SH-SY5Y (cell line): ENCODE data around the gene SORCS1.

Experiments used
- GATA2 ChIP-seq: IDR thresholded peaks from 2 replicates; pipeline ENCODE4 v1.6.1; 2011; ENCODE audit warnings: mild to moderate bottlenecking, low read depth, low read length
- GATA3 ChIP-seq: IDR thresholded peaks from 2 replicates; pipeline ENCODE4 v1.6.1; 2011; ENCODE audit warnings: low read depth, mild to moderate bottlenecking, low read length, moderate library complexity

DNA sequence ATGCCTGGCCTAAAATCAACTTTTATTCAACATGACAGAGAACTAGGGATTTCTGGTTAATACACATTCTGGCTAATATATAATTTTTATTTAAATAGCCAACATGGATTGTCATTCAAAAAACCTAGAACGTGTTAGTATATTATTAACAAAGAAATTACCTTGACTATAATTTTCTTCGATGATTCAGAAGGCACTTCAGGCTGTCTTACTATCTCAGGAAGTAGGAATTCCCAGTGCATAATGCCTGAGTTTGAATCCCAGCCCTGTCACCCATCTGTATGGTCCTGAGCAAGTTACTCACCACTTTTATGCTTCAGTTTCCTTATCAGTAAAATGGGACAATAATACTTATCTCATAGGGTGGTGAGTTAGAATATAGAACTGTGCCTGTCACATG is 106.2 kb downstream of the SORCS1 start:
- no peak for TF ChIP-seq GATA2
- no peak for TF ChIP-seq GATA3
